H1 (cell line): ENCODE measurements around the gene PTPRE. TPM values are rescaled to one million over a fixed set of nuclear protein-coding genes. Genes with fewer than 3 reads are reported as not detected.

Experiments
- CTCF ChIA-PET: fragments of 300-600 bp; sonication (Branson Sonifier 250); formaldehyde crosslinking; loops from one replicate; lab custom pipeline; 2021; ENCODE audit not compliant: partially characterized antibody; lab: Charles Lee
- POLR2A ChIA-PET: fragments of 300-600 bp; sonication (Branson Sonifier 250); formaldehyde crosslinking; loops from one replicate; lab custom pipeline; 2021; ENCODE audit warnings: inconsistent platforms; ENCODE audit not compliant: partially characterized antibody; lab: Charles Lee
- DNase-seq, 2 experiments: peaks; one replicate each; pipeline versions ENCODE4 v3.0.0 to v3.0.0-alpha.2; 2010 to 2022; ENCODE audit warnings: low spot score in 2 of 2, low read depth in 1 of 2, mixed read lengths in 1 of 2
- FAIRE-seq: peaks from 2 replicates; lab custom pipeline; 2011; peaks lifted over from hg19 to GRCh38; lab: Jason Lieb, UNC
- H2AFZ ChIP-seq: 2 replicates; pipeline ENCODE4 v1.8.1; 2012; ENCODE audit warnings: low read length, inconsistent platforms
- H2AK5ac ChIP-seq: 2 replicates; pipeline ENCODE4 v1.6.1; 2013; ENCODE audit warnings: low read depth, low read length
- H2BK120ac ChIP-seq: replicated peaks from 2 replicates; pipeline ENCODE3; 2013; ENCODE audit warnings: low read depth, low read length, inconsistent platforms
- H2BK12ac ChIP-seq: 2 replicates; pipeline ENCODE4 v1.6.1; 2013; ENCODE audit warnings: low read depth, low read length
- H2BK15ac ChIP-seq: 2 replicates; pipeline ENCODE4 v1.6.1; 2013; ENCODE audit warnings: low read length
- H2BK20ac ChIP-seq: 2 replicates; pipeline ENCODE4 v1.6.1; 2013; ENCODE audit warnings: low read length
- H2BK5ac ChIP-seq: 2 replicates; pipeline ENCODE4 v1.6.1; 2013; ENCODE audit warnings: low read depth, low read length
- H3K14ac ChIP-seq: 2 replicates; pipeline ENCODE4 v1.6.1; 2013; ENCODE audit warnings: inconsistent platforms; ENCODE audit not compliant: insufficient read length
- H3K18ac ChIP-seq: 2 replicates; pipeline ENCODE4 v1.6.1; 2013; ENCODE audit warnings: low read length; ENCODE audit errors: extremely low read depth
- H3K23ac ChIP-seq: 2 replicates; pipeline ENCODE4 v1.6.1; 2013; ENCODE audit warnings: inconsistent platforms; ENCODE audit not compliant: insufficient read length
- H3K23me2 ChIP-seq: 2 replicates; pipeline ENCODE4 v1.6.1; 2013; ENCODE audit warnings: low read depth, low read length
- H3K27ac ChIP-seq: 2 replicates; pipeline ENCODE4 v1.6.1; 2011; ENCODE audit warnings: low read depth, low read length, inconsistent platforms
- H3K27me3 ChIP-seq, 4 experiments: replicated peaks in 1 of 4; 1 replicate in 1 of 4; 2 replicates in 3 of 4; pipeline versions ENCODE4 v1.6.1 to v1.8.1; 2011 to 2013; ENCODE audit warnings: low read length in 3 of 4, mild to moderate bottlenecking in 3 of 4, inconsistent platforms in 2 of 4, mixed read lengths in 2 of 4, moderate library complexity in 1 of 4; ENCODE audit not compliant: control insufficient read depth in 3 of 4, insufficient read depth in 3 of 4; ENCODE audit errors: extremely low read depth in 1 of 4
- H3K36me3 ChIP-seq, 4 experiments: 2 replicates each; pipeline versions ENCODE4 v1.6.1 to v1.8.1; 2011 to 2013; ENCODE audit warnings: mild to moderate bottlenecking in 4 of 4, low read length in 3 of 4, moderate library complexity in 2 of 4, control low read depth in 1 of 4, inconsistent platforms in 1 of 4; ENCODE audit not compliant: insufficient read depth in 4 of 4, control insufficient read depth in 2 of 4
- H3K4ac ChIP-seq: replicated peaks from 2 replicates; pipeline ENCODE3; 2013; ENCODE audit warnings: low read length, low read depth, mixed read lengths, inconsistent platforms; ENCODE audit not compliant: insufficient read length
- H3K4me1 ChIP-seq, 4 experiments: replicated peaks in 1 of 4; 1 replicate in 1 of 4; 2 replicates in 3 of 4; pipeline versions ENCODE4 v1.6.1 to v1.8.1; 2011 to 2013; ENCODE audit warnings: low read length in 3 of 4, inconsistent platforms in 2 of 4, mixed read lengths in 1 of 4; ENCODE audit not compliant: insufficient read depth in 4 of 4, control insufficient read depth in 3 of 4
- H3K4me2 ChIP-seq, 2 experiments: 2 replicates each; pipeline versions ENCODE4 v1.6.1 to v1.8.1; 2011 to 2013; ENCODE audit warnings: low read depth in 2 of 2, low read length in 2 of 2, control low read depth in 1 of 2, inconsistent platforms in 1 of 2, mild to moderate bottlenecking in 1 of 2; ENCODE audit not compliant: insufficient read depth in 1 of 2
- H3K4me3 ChIP-seq, 4 experiments: fragments of 200-600, 300-600 bp in 1 of 4; sonication (generic), shearing (Covaris generic), sonication (Bioruptor Twin) in 1 of 4; 2 replicates each; pipeline versions ENCODE4 v1.5.1 to v1.8.1; 2011 to 2016; ENCODE audit warnings: low read length in 4 of 4, low read depth in 3 of 4, control low read depth in 2 of 4, inconsistent platforms in 2 of 4, mild to moderate bottlenecking in 2 of 4, mixed read lengths in 1 of 4, moderate library complexity in 1 of 4; ENCODE audit not compliant: insufficient read depth in 2 of 4; ENCODE audit errors: extremely low read depth in 1 of 4
- H3K56ac ChIP-seq: replicated peaks from 2 replicates; pipeline ENCODE3; 2013; ENCODE audit warnings: low read depth, mild to moderate bottlenecking, mixed read lengths, low read length, inconsistent platforms; ENCODE audit not compliant: insufficient read length
- H3K79me1 ChIP-seq: 2 replicates; pipeline ENCODE4 v1.6.1; 2013; ENCODE audit warnings: low read depth, low read length, control low read depth
- H3K79me2 ChIP-seq, 2 experiments: 2 replicates each; pipeline versions ENCODE4 v1.6.1 to v1.8.1; 2012 to 2013; ENCODE audit warnings: low read length in 2 of 2, mild to moderate bottlenecking in 2 of 2, inconsistent platforms in 1 of 2; ENCODE audit not compliant: insufficient read depth in 2 of 2, control insufficient read depth in 1 of 2
- H3K9ac ChIP-seq, 4 experiments: replicated peaks in 1 of 4; 1 replicate in 1 of 4; 2 replicates in 3 of 4; pipeline versions ENCODE4 v1.6.1 to v1.8.1; 2011 to 2013; ENCODE audit warnings: low read depth in 3 of 4, low read length in 3 of 4, control low read depth in 2 of 4, mild to moderate bottlenecking in 2 of 4, moderate library complexity in 2 of 4, inconsistent platforms in 1 of 4; ENCODE audit errors: extremely low read depth in 1 of 4
- H3K9me3 ChIP-seq, 2 experiments: 2 replicates each; pipeline versions ENCODE4 v1.6.1 to v1.8.1; 2012 to 2013; ENCODE audit warnings: mild to moderate bottlenecking in 2 of 2, moderate library complexity in 2 of 2, control low read depth in 1 of 2, inconsistent platforms in 1 of 2, low read depth in 1 of 2, low read length in 1 of 2, mixed read lengths in 1 of 2; ENCODE audit not compliant: insufficient read depth in 2 of 2
- H4K20me1 ChIP-seq, 2 experiments: replicated peaks in 1 of 2; 2 replicates each; pipeline versions ENCODE3 to v1.8.1; 2011 to 2013; ENCODE audit warnings: inconsistent platforms in 2 of 2, low read length in 2 of 2, mild to moderate bottlenecking in 1 of 2; ENCODE audit not compliant: insufficient read depth in 2 of 2, control insufficient read depth in 1 of 2
- H4K5ac ChIP-seq: 2 replicates; pipeline ENCODE4 v1.6.1; 2013; ENCODE audit warnings: low read length, low read depth, mixed read lengths, inconsistent platforms; ENCODE audit not compliant: insufficient read length
- H4K8ac ChIP-seq: 2 replicates; pipeline ENCODE4 v1.8.0; 2013; ENCODE audit warnings: mild to moderate bottlenecking, moderate library complexity, low read length, inconsistent platforms; ENCODE audit not compliant: insufficient read depth; ENCODE audit errors: extremely low read depth
- H4K91ac ChIP-seq: replicated peaks from 2 replicates; pipeline ENCODE3; 2013; ENCODE audit warnings: low read length, mixed read lengths, inconsistent platforms; ENCODE audit not compliant: insufficient read length
- CREB1 ChIP-seq: IDR thresholded peaks from 2 replicates; pipeline ENCODE4 v1.6.1; 2012; ENCODE audit warnings: inconsistent platforms
- WGBS, 2 experiments: shearing (Covaris generic) in 1 of 2; methylation state at CpG; one replicate each; pipeline versions ENCODE4 v1.1.6 to v1.1.7; 2013 to 2015; ENCODE audit warnings: low lambda C conversion rate in 2 of 2, mixed read lengths in 2 of 2, inconsistent platforms in 1 of 2, low coverage in 1 of 2, missing lambda C conversion rate in 1 of 2; ENCODE audit not compliant: insufficient replicate concordance in 2 of 2, insufficient coverage in 1 of 2, insufficient read length in 1 of 2; ENCODE audit errors: extremely low coverage in 1 of 2, missing lambda C conversion rate in 1 of 2; 5-methylcytosine and 5-hydroxymethylcytosine counted together
- polyA plus RNA-seq, 7 experiments: library from polyadenylated mRNA; depleted of rRNA in 3 of 7; stranded (reverse) in 5 of 7; unstranded in 2 of 7; fragments of >200 nt in 5 of 7; fragments of 200-250 nt in 2 of 7; gene quantifications; 1 replicate in 5 of 7; 2 replicates in 1 of 7; 4 replicates in 1 of 7; pipeline versions ENCODE4 v1.2.1 to v1.2.3, GENCODE V29; 2011 to 2013; ENCODE audit warnings: missing spikeins in 2 of 7, mixed read lengths in 2 of 7
- total RNA-seq: library from RNA; stranded (reverse); fragmentation: NEBNext Ultra II Directional; extraction: Animal tissue kit (Norgen Biotek cat#: 25700); gene quantifications from 2 replicates; pipeline ENCODE4 v1.2.1, GENCODE V29; 2021

The PTPRE gene
- total and polyA plus RNA-seq, 2 of the 8 experiments (the other 6 are each of a cell fraction or from before 2014, with no cell fraction given) = 0.33 to 0.54 TPM

- Histone ChIP-seq H3K27ac (no peak overlapping the region), H4K8ac (no peak overlapping the region), H2AK5ac (no peak overlapping the region), H2BK12ac (no peak overlapping the region), H3K4me1 (peaks cover 0 to 3% (median 1%) of the 10 kb centered on the region in 4 experiments; a peak in 5 of 7 replicates), H2BK5ac (no peak overlapping the region), H3K9me3 (no peaks in the 10 kb centered on the region), H3K14ac (no peak overlapping the region), H3K4me3 (no peak overlapping the region), H3K56ac (no peak overlapping the region), H2BK120ac (no peak overlapping the region), H3K9ac (no peak overlapping the region), H3K4ac (no peak overlapping the region), H3K27me3 (peaks cover 3 to 17% (median 12%) of the 10 kb centered on the region in 4 experiments), H3K79me2 (no peaks in the 10 kb centered on the region), H3K23me2 (peaks cover 3% of the 10 kb centered on the region; the same call in 1 of the 2 replicates), H2BK15ac (no peak overlapping the region; the same call in 1 of the 2 replicates), H3K23ac (no peak overlapping the region), H4K5ac (no peak overlapping the region), H3K79me1 (no peaks in the 10 kb centered on the region), H2BK20ac (no peak overlapping the region), H2AFZ (no peak overlapping the region), H3K36me3 (no peaks in the 10 kb centered on the region), H4K20me1 (peaks cover 0 to 2% of the 10 kb centered on the region in 2 experiments), H3K18ac (no peak overlapping the region), H4K91ac (no peak overlapping the region), H3K4me2 (no peak overlapping the region)
- TF ChIP-seq CREB1 = no peak
- ChIA-PET CTCF (interaction anchor here (0.6 to 1.1 kb wide), 3 partner anchors 56 to 113 kb away, joined by 3 to 4 read pairs (median 3); no protein-coding TSS in a partner anchor), POLR2A (no interaction called here)
- FAIRE-seq = no peak
- WGBS, 2 experiments = 87% methylated on average over 10 of the region's 10 CpGs; no CpG with 5 or more reads in 1 of the 2 experiments
- no peak for DNase-seq
Measured at GRCh38 chr10:127911218-127911866, 4.4 kb downstream of the PTPRE start.
